K562 (cell line): ENCODE measurements around the gene CST7. TPM values are rescaled to one million over a fixed set of nuclear protein-coding genes. Genes with fewer than 3 reads are reported as not detected.

ENCODE experiments used
- ATAC-seq: fragments of 200-7000 bp; cut with Tn5 transposase; 3 replicates; pipeline ENCODE4 v1.9.1; 2020; ENCODE audit warnings: moderate library complexity
- BruUV-seq: library from RNA; stranded (reverse); fragments of 400-500 nt; replicated peaks from 2 replicates; lab custom pipeline; 2021; lab: Mats Ljungman, UMichigan
- CTCF ChIA-PET: fragments of 300-600 bp; formaldehyde crosslinking; extraction: SDS; loops from one replicate; lab custom pipeline; 2021; ENCODE audit warnings: low intra/inter-chr PET ratio; lab: Yijun Ruan, JAX
- POLR2A ChIA-PET: fragments of 300-600, 350-650 bp; sonication (Branson Sonifier 250); formaldehyde crosslinking; extraction: SDS; loops from one replicate; lab custom pipeline; 2021; ENCODE audit warnings: antibody characterized with exemption, inconsistent platforms; lab: Yijun Ruan, JAX
- DNase-seq, 4 experiments: peaks; one replicate each; pipeline versions ENCODE4 v3.0.0 to v3.0.0-alpha.2; 2011 to 2018; ENCODE audit warnings: low spot score in 3 of 4, mixed read lengths in 3 of 4; ENCODE audit errors: extremely low read depth in 1 of 4
- FAIRE-seq: peaks from 2 replicates; lab custom pipeline; 2011; peaks lifted over from hg19 to GRCh38; lab: Jason Lieb, UNC
- H2AFZ ChIP-seq: 2 replicates; pipeline ENCODE4 v1.6.0; 2011; ENCODE audit warnings: low read depth, low read length, control low read depth, inconsistent platforms
- H3K27ac ChIP-seq: fragments of 200-600 bp; 3 replicates; pipeline ENCODE4 v1.8.0; 2011; ENCODE audit warnings: low read depth, mild to moderate bottlenecking, control low read depth, inconsistent platforms, low read length, moderate library complexity, mixed read lengths; ENCODE audit errors: extremely low read depth
- H3K27me3 ChIP-seq, 2 experiments: fragments of 300-600 bp in 1 of 2; 2 replicates in 1 of 2; 3 replicates in 1 of 2; pipeline versions ENCODE4 v1.6.0 to v1.8.0; 2011; ENCODE audit warnings: inconsistent platforms in 2 of 2, low read length in 2 of 2, mild to moderate bottlenecking in 1 of 2, mixed read lengths in 1 of 2, moderate library complexity in 1 of 2; ENCODE audit not compliant: control insufficient read depth in 2 of 2, insufficient read depth in 2 of 2
- H3K36me3 ChIP-seq: fragments of 300-600 bp; 3 replicates; pipeline ENCODE4 v1.8.0; 2011; ENCODE audit warnings: mild to moderate bottlenecking, low read length, inconsistent platforms; ENCODE audit not compliant: control insufficient read depth, insufficient read depth
- H3K4me1 ChIP-seq, 2 experiments: fragments of 200-600 bp in 1 of 2; replicated peaks in 1 of 2; 2 replicates in 1 of 2; 3 replicates in 1 of 2; pipeline versions ENCODE4 v1.5.1 to v1.8.0; 2011; ENCODE audit warnings: inconsistent platforms in 2 of 2, low read length in 2 of 2, mild to moderate bottlenecking in 1 of 2, mixed read lengths in 1 of 2, moderate library complexity in 1 of 2; ENCODE audit not compliant: control insufficient read depth in 2 of 2, insufficient read depth in 2 of 2
- H3K4me2 ChIP-seq: 2 replicates; pipeline ENCODE4 v1.6.1; 2011; ENCODE audit warnings: low read length, control low read depth, inconsistent platforms, mixed read lengths; ENCODE audit not compliant: insufficient read depth
- H3K4me3 ChIP-seq: fragments of 200-600 bp; sonication (generic), shearing (Covaris generic); 2 replicates; pipeline ENCODE4 v1.5.1; 2016; ENCODE audit warnings: control low read depth, inconsistent platforms
- H3K79me2 ChIP-seq: fragments of 200-600 bp; 3 replicates; pipeline ENCODE4 v1.8.0; 2011; ENCODE audit warnings: low read length, inconsistent platforms; ENCODE audit not compliant: control insufficient read depth, insufficient read depth
- H3K9ac ChIP-seq, 2 experiments: 2 replicates each; pipeline versions ENCODE4 v1.6.0 to v1.6.1; 2011; ENCODE audit warnings: low read depth in 2 of 2, low read length in 2 of 2, control low read depth in 1 of 2, inconsistent platforms in 1 of 2, mild to moderate bottlenecking in 1 of 2, mixed read lengths in 1 of 2; ENCODE audit not compliant: insufficient read depth in 1 of 2
- H3K9me1 ChIP-seq: one replicate; pipeline ENCODE4 v1.6.0; 2011; ENCODE audit warnings: inconsistent platforms, mild to moderate bottlenecking, low read length, moderate library complexity; ENCODE audit not compliant: control insufficient read depth, insufficient read depth
- H3K9me3 ChIP-seq: replicated peaks from 2 replicates; pipeline ENCODE4 v1.5.1; 2011; ENCODE audit warnings: low read depth, low read length, inconsistent platforms; ENCODE audit not compliant: control insufficient read depth, insufficient read depth
- H4K20me1 ChIP-seq: replicated peaks from 2 replicates; pipeline ENCODE4 v1.6.1; 2011; ENCODE audit warnings: low read length, inconsistent platforms, mixed read lengths; ENCODE audit not compliant: control insufficient read depth, insufficient read depth
- ARHGAP35 ChIP-seq: fragments of 450-650 bp; IDR thresholded peaks from 2 replicates; pipeline ENCODE4 v1.6.1; 2018; ENCODE audit not compliant: partially characterized antibody
- NUFIP1 ChIP-seq: fragments of 450-650 bp; IDR thresholded peaks from 2 replicates; pipeline ENCODE4 v1.6.1; 2018; ENCODE audit not compliant: partially characterized antibody
- PPARD ChIP-seq: fragments of 250-450 bp; sonication (Bioruptor Pico); IDR thresholded peaks from 2 replicates; pipeline ENCODE4 v1.8.0; 2022; ENCODE audit warnings: inconsistent platforms, mild to moderate bottlenecking, moderate library complexity
- PYGO2 ChIP-seq: fragments of 450-650 bp; IDR thresholded peaks from 2 replicates; pipeline ENCODE4 v1.6.1; 2016; ENCODE audit warnings: mild to moderate bottlenecking, missing genetic modification characterization, moderate library complexity, missing compliant biosample characterization
- RUNX1 ChIP-seq: sonication (generic); IDR thresholded peaks from 2 replicates; pipeline ENCODE4 v1.6.1; 2016; ENCODE audit warnings: antibody characterized with exemption, low read depth
- SAFB ChIP-seq: fragments of 200-400 bp; formaldehyde crosslinking; IDR thresholded peaks from 2 replicates; pipeline ENCODE4 v1.6.1; 2017; ENCODE audit warnings: low read depth, low read length, borderline replicate concordance
- SIRT6 ChIP-seq: IDR thresholded peaks from one replicate; pipeline ENCODE4 v1.6.1; 2012; ENCODE audit warnings: low read depth, mild to moderate bottlenecking, control low read depth, inconsistent platforms, low read length, moderate library complexity
- TFAM ChIP-seq: fragments of 250-450 bp; sonication (Bioruptor Pico); conservative IDR thresholded peaks from 2 replicates; pipeline ENCODE4 v1.5.0; 2021; ENCODE audit warnings: mild to moderate bottlenecking, moderate library complexity
- ZC3H11A ChIP-seq: IDR thresholded peaks from 2 replicates; pipeline ENCODE4 v1.6.1; 2012; ENCODE audit warnings: low read depth, low read length, improper control_type of control experiment
- ZNF143 ChIP-seq: sonication (generic); formaldehyde crosslinking; IDR thresholded peaks from 2 replicates; pipeline ENCODE4 v1.9.0; 2022; ENCODE audit warnings: mild to moderate bottlenecking, missing genetic modification reagents
- ZNF561 ChIP-seq: fragments of 450-650 bp; formaldehyde crosslinking; conservative IDR thresholded peaks from 2 replicates; pipeline ENCODE4 v1.4.0; 2020; ENCODE audit warnings: mild to moderate bottlenecking, moderate library complexity
- ZNF76 ChIP-seq: fragments of 250-450 bp; sonication (Bioruptor Pico); IDR thresholded peaks from 2 replicates; pipeline ENCODE4 v1.4.0; 2020; ENCODE audit warnings: mild to moderate bottlenecking, moderate library complexity, borderline replicate concordance
- ZSCAN32 ChIP-seq: fragments of 450-650 bp; formaldehyde crosslinking; IDR thresholded peaks from 2 replicates; pipeline ENCODE4 v1.4.0; 2020; ENCODE audit warnings: mild to moderate bottlenecking, moderate library complexity
- WGBS: fragments of 100-300 bp; shearing (Covaris generic); methylation state at CpG from one replicate; pipeline ENCODE4 v1.1.6; 2016; ENCODE audit warnings: low coverage, mixed read lengths; ENCODE audit not compliant: insufficient coverage; ENCODE audit errors: missing lambda C conversion rate; 5-methylcytosine and 5-hydroxymethylcytosine counted together
- in situ Hi-C: fragments of 300-500 bp; cut with MboI; formaldehyde crosslinking; loops from 4 replicates; pipeline ENCODE4 v1.15.0; 2018; ENCODE audit warnings: inconsistent platforms, mixed read lengths
- intact Hi-C: fragments of 100-400 bp; cut with micrococcal nuclease; formaldehyde crosslinking; loops from 2 replicates; pipeline ENCODE4 v1.14.2; 2022
- polyA plus RNA-seq, 8 experiments: library from polyadenylated mRNA; depleted of rRNA in 4 of 8; stranded (reverse) in 5 of 8; unstranded in 3 of 8; fragments of >200 nt; fragmentation: Nextera tagmentation in 2 of 8; fragmentation: Illumina TruSeq in 1 of 8; extraction: Ambion mirVana in 2 of 8; extraction: Trizol in 1 of 8; gene quantifications; 2 replicates each; pipeline versions ENCODE4 v1.2.1 to v1.2.3, GENCODE V29; 2011 to 2014; ENCODE audit warnings: inconsistent platforms in 1 of 8, missing spikeins in 1 of 8
- total RNA-seq, 7 experiments: library from RNA; depleted of rRNA in 6 of 7; stranded (reverse); fragments of >200 nt in 6 of 7; fragmentation: Illumina TruSeq in 2 of 7; extraction: Trizol in 2 of 7; gene quantifications; 2 replicates each; pipeline versions ENCODE4 v1.2.1 to v1.2.3, GENCODE V29; 2011 to 2021; ENCODE audit warnings: low replicate concordance in 1 of 7
- TF ChIP-seq, protein P1 (sequence below), 2 experiments: fragments of 450-650 bp; IDR thresholded peaks; 2 replicates each; pipeline ENCODE4 v1.6.1; 2016
- TF ChIP-seq, protein P2 (sequence below), 2 experiments: IDR thresholded peaks in 1 of 2; conservative IDR thresholded peaks in 1 of 2; 2 replicates each; pipeline ENCODE4 v1.6.1; 2016; ENCODE audit warnings: low read depth in 2 of 2, mild to moderate bottlenecking in 1 of 2, missing compliant biosample characterization in 1 of 2, missing genetic modification characterization in 1 of 2, moderate library complexity in 1 of 2

The CST7 gene
- total and polyA plus RNA-seq, 9 of the 15 experiments (the other 6 are each of a cell fraction or from before 2014, with no cell fraction given): not detected

DNA sequence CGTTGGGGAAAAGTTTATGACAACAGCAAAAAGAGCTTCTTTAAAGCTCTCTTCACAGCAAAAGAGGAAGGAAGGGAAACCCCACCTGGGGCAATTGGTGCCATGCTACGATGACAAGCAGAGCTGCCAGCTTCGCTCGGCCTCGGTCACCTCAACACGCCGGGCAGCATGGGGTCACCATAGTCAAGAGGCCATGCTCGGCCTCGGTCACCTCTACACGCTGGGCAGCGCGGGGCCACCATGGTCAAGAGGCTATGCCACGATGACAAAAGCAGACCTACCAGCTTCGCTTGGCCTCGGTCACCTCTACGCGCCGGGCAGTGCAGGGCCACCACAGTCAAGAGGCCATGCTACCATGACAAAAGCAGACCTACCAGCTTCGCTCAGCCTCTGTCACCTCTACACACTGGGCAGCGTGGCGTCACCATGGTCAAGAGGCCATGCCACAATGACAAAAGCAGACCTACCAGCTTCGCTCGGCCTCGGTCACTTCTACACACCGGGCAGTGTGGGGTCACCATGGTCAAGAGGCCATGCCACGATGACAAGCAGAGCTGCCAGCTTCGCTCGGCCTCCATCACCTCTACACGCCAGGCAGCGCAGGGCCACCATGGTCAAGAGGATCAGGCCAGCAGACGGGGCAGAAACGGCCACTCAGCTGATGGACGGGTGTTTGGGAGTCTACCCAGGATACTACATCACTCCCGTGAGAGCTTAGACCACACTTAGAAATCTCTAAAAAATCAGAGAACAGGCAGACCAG is 31.4 kb downstream of the CST7 start (continued):
- no peak for TF ChIP-seq ZSCAN32 (CRISPR knock-in tag)
- no peak for TF ChIP-seq RUNX1

DNA sequence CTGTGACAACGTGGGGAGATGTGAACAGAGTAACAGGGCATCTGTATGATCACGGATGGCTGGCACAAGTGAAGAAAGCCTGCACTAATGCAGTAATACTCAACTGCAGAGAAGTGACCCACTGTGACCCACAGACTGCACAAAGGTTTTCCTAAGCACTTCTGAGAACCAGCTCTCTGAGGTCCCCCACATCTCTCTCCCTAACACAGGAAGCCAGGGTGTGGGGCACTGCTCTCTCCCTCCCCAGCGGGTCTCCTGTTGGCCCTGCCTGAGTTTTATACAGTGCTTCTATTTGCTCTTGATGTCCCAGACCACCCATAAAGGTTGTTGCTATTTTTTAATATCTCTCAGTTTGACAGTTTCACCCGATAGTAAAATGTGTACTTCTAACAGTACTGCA is 32.2 kb downstream of the CST7 start:
- BruUV-seq: no TSS peak
- TF ChIP-seq PYGO2 (tag): no peak
- TF ChIP-seq NUFIP1: no peak
- TF ChIP-seq ZNF76 (CRISPR knock-in tag): no peak
- TF ChIP-seq SIRT6: no peak
- TF ChIP-seq TFAM: no peak
- no peak for TF ChIP-seq ZC3H11A
- TF ChIP-seq PPARD: no peak
- TF ChIP-seq, protein P1, sequence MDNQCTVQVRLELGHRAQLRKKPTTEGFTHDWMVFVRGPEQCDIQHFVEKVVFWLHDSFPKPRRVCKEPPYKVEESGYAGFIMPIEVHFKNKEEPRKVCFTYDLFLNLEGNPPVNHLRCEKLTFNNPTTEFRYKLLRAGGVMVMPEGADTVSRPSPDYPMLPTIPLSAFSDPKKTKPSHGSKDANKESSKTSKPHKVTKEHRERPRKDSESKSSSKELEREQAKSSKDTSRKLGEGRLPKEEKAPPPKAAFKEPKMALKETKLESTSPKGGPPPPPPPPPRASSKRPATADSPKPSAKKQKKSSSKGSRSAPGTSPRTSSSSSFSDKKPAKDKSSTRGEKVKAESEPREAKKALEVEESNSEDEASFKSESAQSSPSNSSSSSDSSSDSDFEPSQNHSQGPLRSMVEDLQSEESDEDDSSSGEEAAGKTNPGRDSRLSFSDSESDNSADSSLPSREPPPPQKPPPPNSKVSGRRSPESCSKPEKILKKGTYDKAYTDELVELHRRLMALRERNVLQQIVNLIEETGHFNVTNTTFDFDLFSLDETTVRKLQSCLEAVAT (IDR thresholded peaks at IDR 0.05): no peak
- TF ChIP-seq, protein P2, sequence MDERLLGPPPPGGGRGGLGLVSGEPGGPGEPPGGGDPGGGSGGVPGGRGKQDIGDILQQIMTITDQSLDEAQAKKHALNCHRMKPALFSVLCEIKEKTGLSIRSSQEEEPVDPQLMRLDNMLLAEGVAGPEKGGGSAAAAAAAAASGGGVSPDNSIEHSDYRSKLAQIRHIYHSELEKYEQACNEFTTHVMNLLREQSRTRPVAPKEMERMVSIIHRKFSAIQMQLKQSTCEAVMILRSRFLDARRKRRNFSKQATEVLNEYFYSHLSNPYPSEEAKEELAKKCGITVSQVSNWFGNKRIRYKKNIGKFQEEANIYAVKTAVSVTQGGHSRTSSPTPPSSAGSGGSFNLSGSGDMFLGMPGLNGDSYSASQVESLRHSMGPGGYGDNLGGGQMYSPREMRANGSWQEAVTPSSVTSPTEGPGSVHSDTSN (CRISPR knock-in tag; IDR thresholded peaks at IDR 0.05; ENCODE audit: low read depth): no peak
- TF ChIP-seq, protein P2 (tag; conservative IDR thresholded peaks at IDR 0.05; ENCODE audit: low read depth): no peak
- no peak for TF ChIP-seq SAFB
- no peak for TF ChIP-seq ARHGAP35
- no peak for TF ChIP-seq ZNF561
- TF ChIP-seq ZNF143 (CRISPR knock-in tag): no peak

More for the DNA sequence above, 32.2 kb downstream of the CST7 start:
- no peak overlapping the region for H3K9ac ChIP-seq
- peaks cover 38% of the 10 kb centered on the region; the same call in 2 of the 3 replicates for H3K36me3 ChIP-seq
- no peak overlapping the region for H3K27ac ChIP-seq
- no peak overlapping the region for H3K4me3 ChIP-seq
- POLR2A ChIA-PET: no interaction called here
- DNase-seq (no peak), ATAC-seq (no peak), FAIRE-seq (no peak)
- H3K27me3 ChIP-seq: no peaks in the 10 kb centered on the region
- WGBS: 77% methylated on average over 4 of the region's 4 CpGs
- H3K4me2 ChIP-seq: no peak overlapping the region
- H2AFZ ChIP-seq: no peak overlapping the region
- no peaks in the 10 kb centered on the region for H4K20me1 ChIP-seq
- CTCF ChIA-PET: no interaction called here
- H3K4me1 ChIP-seq: no peaks in the 10 kb centered on the region
- peaks cover 3% of the 10 kb centered on the region; the same call in 2 of the 3 replicates for H3K79me2 ChIP-seq
- H3K9me1 ChIP-seq: no peaks in the 10 kb centered on the region
- intact Hi-C loops (no loop called here), in situ Hi-C loops (no loop called here)
- H3K9me3 ChIP-seq: no peaks in the 10 kb centered on the region
